Hindlimb muscle (tissue), 1 donor: ENCODE data around the gene FRMPD2. TPM values are rescaled to one million over a fixed set of nuclear protein-coding genes. Genes with fewer than 3 reads are reported as not detected.
"Not testable (repeated sequence)": the region's sequence is repeated elsewhere in the genome, so short reads cannot be mapped to it uniquely, and the experiment has no call there.

Experiments used
- DNase-seq: peaks from one replicate; pipeline ENCODE4 v3.0.0-alpha.2; 2013
- polyA plus RNA-seq: library from polyadenylated mRNA; unstranded; fragments of 120-200 nt; gene quantifications from one replicate; pipeline ENCODE4 v1.2.1, GENCODE V29; 2013; ENCODE audit not compliant: insufficient read length

The FRMPD2 gene
- polyA plus RNA-seq, 1 donor, result 0.09 TPM

- DNase-seq, result no peak
Observed at GRCh38 chr10:48231178-48231577, 43.3 kb downstream of the FRMPD2 start.

- no peak for DNase-seq
Observed at GRCh38 chr10:48227213-48227612, 47.3 kb downstream of the FRMPD2 start.

- DNase-seq, result no peak
Observed at GRCh38 chr10:48224979-48225560, 49.4 kb downstream of the FRMPD2 start.

- DNase-seq, result no peak
Observed at GRCh38 chr10:48224296-48224695, 50.2 kb downstream of the FRMPD2 start.

- no peak for DNase-seq
Observed at GRCh38 chr10:48221814-48222213, 52.7 kb downstream of the FRMPD2 start.

- not testable (repeated sequence) for DNase-seq
Observed at GRCh38 chr10:48221031-48221430, 53.5 kb downstream of the FRMPD2 start.

- DNase-seq, result no peak
Observed at GRCh38 chr10:48219194-48219593, 55.3 kb downstream of the FRMPD2 start.

GRCh38 chr10:48216744-48217143 lies 57.8 kb downstream of the FRMPD2 start:
- DNase-seq, result no peak

GRCh38 chr10:48216204-48216505 lies 58.3 kb downstream of the FRMPD2 start:
- no peak for DNase-seq

- DNase-seq, result peak; percentile 2
Observed at GRCh38 chr10:48215486-48216203, 58.9 kb downstream of the FRMPD2 start.

- no peak for DNase-seq
Observed at GRCh38 chr10:48214716-48215485, 59.6 kb downstream of the FRMPD2 start.

- no peak for DNase-seq
Observed at GRCh38 chr10:48213047-48213446, 61.4 kb downstream of the FRMPD2 start.

- DNase-seq, result no peak
Observed at GRCh38 chr10:48211777-48212176, 62.7 kb downstream of the FRMPD2 start.

GRCh38 chr10:48210966-48211365 lies 63.5 kb downstream of the FRMPD2 start:
- no peak for DNase-seq

- DNase-seq, result no peak
Observed at GRCh38 chr10:48210391-48210790, 64.1 kb downstream of the FRMPD2 start.

- no peak for DNase-seq
Observed at GRCh38 chr10:48209241-48209640, 65.3 kb downstream of the FRMPD2 start.

- DNase-seq, result no peak
Observed at GRCh38 chr10:48207853-48208252, 66.6 kb downstream of the FRMPD2 start.

GRCh38 chr10:48206482-48207250 lies 67.8 kb downstream of the FRMPD2 start:
- DNase-seq, result no peak

GRCh38 chr10:48205918-48206317 lies 68.6 kb downstream of the FRMPD2 start:
- DNase-seq, result no peak

GRCh38 chr10:48199580-48200377 lies 74.7 kb downstream of the FRMPD2 start:
- no peak for DNase-seq

GRCh38 chr10:48197236-48197899 lies 77.1 kb downstream of the FRMPD2 start:
- DNase-seq, result no peak

- DNase-seq, result no peak
Observed at GRCh38 chr10:48195803-48196202, 78.7 kb downstream of the FRMPD2 start.
